GM21515 (cell line): ENCODE data around the gene LIN28B.
"Not testable (repeated sequence)": the region's sequence is repeated elsewhere in the genome, so short reads cannot be mapped to it uniquely, and the experiment has no call there.

Source experiments
- ATAC-seq: cut with Tn5 transposase; IDR thresholded peaks from one replicate; pipeline ENCODE4 v1.9.1; 2021; ENCODE audit not compliant: unreplicated experiment

Gene LIN28B

GRCh38 chr6:105066233-105066632 lies 109.3 kb downstream of the LIN28B start:
- ATAC-seq, result no peak

GRCh38 chr6:105066836-105067235 lies 109.9 kb downstream of the LIN28B start:
- ATAC-seq, result no peak

GRCh38 chr6:105067329-105067728 lies 110.4 kb downstream of the LIN28B start:
- no peak for ATAC-seq

GRCh38 chr6:105068407-105068806 lies 111.5 kb downstream of the LIN28B start:
- no peak for ATAC-seq

GRCh38 chr6:105069821-105070445 lies 113.0 kb downstream of the LIN28B start:
- no peak for ATAC-seq

- no peak for ATAC-seq
Measured at GRCh38 chr6:105072798-105073199, 115.9 kb downstream of the LIN28B start.

GRCh38 chr6:105075210-105075609 lies 118.3 kb downstream of the LIN28B start:
- no peak for ATAC-seq

- not testable (repeated sequence) for ATAC-seq
Measured at GRCh38 chr6:105076418-105076817, 119.5 kb downstream of the LIN28B start.

GRCh38 chr6:105077596-105078385 lies 120.9 kb downstream of the LIN28B start:
- no peak for ATAC-seq

GRCh38 chr6:105078386-105078708 lies 121.4 kb downstream of the LIN28B start:
- ATAC-seq, result no peak

GRCh38 chr6:105080279-105080678 lies 123.4 kb downstream of the LIN28B start:
- no peak for ATAC-seq

- ATAC-seq, result not testable (repeated sequence)
Measured at GRCh38 chr6:105081662-105082061, 124.8 kb downstream of the LIN28B start.

GRCh38 chr6:105087571-105088211 lies 130.8 kb downstream of the LIN28B start:
- ATAC-seq, result peak; percentile 71

- ATAC-seq, result no peak
Measured at GRCh38 chr6:105091140-105091829, 134.4 kb downstream of the LIN28B start.

GRCh38 chr6:105094133-105094640 lies 137.3 kb downstream of the LIN28B start:
- no peak for ATAC-seq

- no peak for ATAC-seq
Measured at GRCh38 chr6:105095139-105095538, 138.2 kb downstream of the LIN28B start.

- ATAC-seq, result no peak
Measured at GRCh38 chr6:105097288-105097687, 140.4 kb downstream of the LIN28B start.

- no peak for ATAC-seq
Measured at GRCh38 chr6:105099371-105099770, 142.5 kb downstream of the LIN28B start.

- ATAC-seq, result no peak
Measured at GRCh38 chr6:105102186-105102585, 145.3 kb downstream of the LIN28B start.

- no peak for ATAC-seq
Measured at GRCh38 chr6:105105094-105105493, 148.2 kb downstream of the LIN28B start.

- no peak for ATAC-seq
Measured at GRCh38 chr6:105106260-105106659, 149.4 kb downstream of the LIN28B start.
